ENCODE results near the gene TLL2. TPM values are rescaled to one million over a fixed set of nuclear protein-coding genes. Genes with fewer than 3 reads are reported as not detected.

TLL2 gene
- total RNA-seq, 4 donors from 2014 or later, result 0.67 to 1.1 TPM; not detected in 2

GRCh38 chr10:96488161-96488935, 25.4 kb downstream of the TLL2 start:
- Histone ChIP-seq H3K27ac (no peak overlapping the region), H3K4me1 (no peaks in the 10 kb centered on the region), H3K36me3 (no peaks in the 10 kb centered on the region), H3K27me3 (no peaks in the 10 kb centered on the region), H3K9me3 (no peaks in the 10 kb centered on the region), H3K4me3 (no peak overlapping the region)
- no peak for DNase-seq
- TF ChIP-seq POLR2A (IDR thresholded peaks at IDR 0.05), result no peak
- TF ChIP-seq CTCF (IDR thresholded peaks at IDR 0.05), result no peak
- intact Hi-C loops (cut with DNase I; ENCODE audit: low total_unique reads), result no loop called here

- H3K27me3 ChIP-seq, result no peaks in the 10 kb centered on the region
- TF ChIP-seq POLR2A (IDR thresholded peaks at IDR 0.05) (no peak), CTCF (IDR thresholded peaks at IDR 0.05) (no peak)
Observed at GRCh38 chr10:96482815-96483588, 30.7 kb downstream of the TLL2 start.

GRCh38 chr10:96478355-96478754, 35.4 kb downstream of the TLL2 start:
- Histone ChIP-seq H3K27ac (no peak overlapping the region), H3K9me3 (no peaks in the 10 kb centered on the region), H3K4me3 (no peak overlapping the region), H3K27me3 (no peaks in the 10 kb centered on the region), H3K4me1 (no peaks in the 10 kb centered on the region), H3K36me3 (no peaks in the 10 kb centered on the region)
- TF ChIP-seq POLR2A (IDR thresholded peaks at IDR 0.05) (no peak), CTCF (IDR thresholded peaks at IDR 0.05) (no peak)
- intact Hi-C loops (cut with DNase I; ENCODE audit: low total_unique reads), result no loop called here
- DNase-seq, result no peak

More at GRCh38 chr10:96482815-96483588, 30.7 kb downstream of the TLL2 start:
- intact Hi-C loops (cut with DNase I; ENCODE audit: low total_unique reads), result no loop called here
- Histone ChIP-seq H3K27ac (no peak overlapping the region), H3K4me3 (no peak overlapping the region), H3K36me3 (no peaks in the 10 kb centered on the region), H3K9me3 (no peaks in the 10 kb centered on the region), H3K4me1 (no peaks in the 10 kb centered on the region)
- DNase-seq, result no peak

- Histone ChIP-seq H3K9me3 (no peaks in the 10 kb centered on the region), H3K4me3 (no peak overlapping the region), H3K4me1 (no peaks in the 10 kb centered on the region), H3K36me3 (no peaks in the 10 kb centered on the region), H3K27me3 (no peaks in the 10 kb centered on the region), H3K27ac (no peak overlapping the region)
- intact Hi-C loops (cut with DNase I; ENCODE audit: low total_unique reads), result no loop called here
- DNase-seq, result no peak
- TF ChIP-seq CTCF (IDR thresholded peaks at IDR 0.05) (no peak), POLR2A (IDR thresholded peaks at IDR 0.05) (no peak)
Observed at GRCh38 chr10:96473866-96474265, 39.9 kb downstream of the TLL2 start.

- TF ChIP-seq CTCF (IDR thresholded peaks at IDR 0.05) (no peak), POLR2A (IDR thresholded peaks at IDR 0.05) (no peak)
Observed at GRCh38 chr10:96470116-96470743, 43.5 kb downstream of the TLL2 start.

More at GRCh38 chr10:96470116-96470743, 43.5 kb downstream of the TLL2 start:
- Histone ChIP-seq H3K4me3 (no peak overlapping the region), H3K4me1 (no peaks in the 10 kb centered on the region), H3K27ac (no peak overlapping the region), H3K9me3 (no peaks in the 10 kb centered on the region), H3K27me3 (no peaks in the 10 kb centered on the region), H3K36me3 (no peaks in the 10 kb centered on the region)
- intact Hi-C loops (cut with DNase I; ENCODE audit: low total_unique reads), result no loop called here
- no peak for DNase-seq
